Measurements from ENCODE around the gene HERPUD2.

DNA sequence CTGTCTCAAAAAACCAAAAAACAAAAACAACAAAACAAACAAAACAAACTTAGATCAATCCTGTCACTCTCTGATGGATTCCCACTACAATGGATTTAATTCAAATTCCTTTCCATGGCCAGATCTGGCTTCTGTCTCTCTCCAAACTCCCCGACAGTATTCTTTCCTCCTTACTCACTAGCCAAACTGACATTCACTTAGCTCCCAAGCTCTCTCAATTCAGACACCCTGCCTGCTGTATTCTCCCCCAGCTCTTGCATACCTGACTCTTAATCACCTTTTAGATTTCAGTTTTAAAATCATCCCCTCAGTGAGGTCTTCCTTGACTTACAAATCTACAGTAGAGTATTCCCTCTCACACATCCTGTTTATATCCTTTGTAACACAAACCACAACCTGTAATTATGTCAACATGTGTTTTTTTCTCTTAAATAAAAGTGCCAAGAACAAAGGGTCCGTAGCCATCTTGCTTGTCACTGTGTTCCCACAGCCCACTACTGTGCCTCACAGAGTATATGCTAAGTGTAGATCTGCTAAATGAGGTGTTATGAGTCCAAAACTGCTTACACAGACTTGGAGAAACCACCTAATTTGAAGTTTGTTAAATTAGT, 14.4 kb downstream of the HERPUD2 start:
- TF ChIP-seq FOXM1 (IDR thresholded peaks at IDR 0.05; ENCODE audit: low read depth): no peak
- TF ChIP-seq, protein P1, sequence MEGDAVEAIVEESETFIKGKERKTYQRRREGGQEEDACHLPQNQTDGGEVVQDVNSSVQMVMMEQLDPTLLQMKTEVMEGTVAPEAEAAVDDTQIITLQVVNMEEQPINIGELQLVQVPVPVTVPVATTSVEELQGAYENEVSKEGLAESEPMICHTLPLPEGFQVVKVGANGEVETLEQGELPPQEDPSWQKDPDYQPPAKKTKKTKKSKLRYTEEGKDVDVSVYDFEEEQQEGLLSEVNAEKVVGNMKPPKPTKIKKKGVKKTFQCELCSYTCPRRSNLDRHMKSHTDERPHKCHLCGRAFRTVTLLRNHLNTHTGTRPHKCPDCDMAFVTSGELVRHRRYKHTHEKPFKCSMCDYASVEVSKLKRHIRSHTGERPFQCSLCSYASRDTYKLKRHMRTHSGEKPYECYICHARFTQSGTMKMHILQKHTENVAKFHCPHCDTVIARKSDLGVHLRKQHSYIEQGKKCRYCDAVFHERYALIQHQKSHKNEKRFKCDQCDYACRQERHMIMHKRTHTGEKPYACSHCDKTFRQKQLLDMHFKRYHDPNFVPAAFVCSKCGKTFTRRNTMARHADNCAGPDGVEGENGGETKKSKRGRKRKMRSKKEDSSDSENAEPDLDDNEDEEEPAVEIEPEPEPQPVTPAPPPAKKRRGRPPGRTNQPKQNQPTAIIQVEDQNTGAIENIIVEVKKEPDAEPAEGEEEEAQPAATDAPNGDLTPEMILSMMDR (IDR thresholded peaks at IDR 0.05): no peak
- TF ChIP-seq RAD21 (IDR thresholded peaks at IDR 0.05; ENCODE audit: low read length): no peak
- TF ChIP-seq, protein P2, sequence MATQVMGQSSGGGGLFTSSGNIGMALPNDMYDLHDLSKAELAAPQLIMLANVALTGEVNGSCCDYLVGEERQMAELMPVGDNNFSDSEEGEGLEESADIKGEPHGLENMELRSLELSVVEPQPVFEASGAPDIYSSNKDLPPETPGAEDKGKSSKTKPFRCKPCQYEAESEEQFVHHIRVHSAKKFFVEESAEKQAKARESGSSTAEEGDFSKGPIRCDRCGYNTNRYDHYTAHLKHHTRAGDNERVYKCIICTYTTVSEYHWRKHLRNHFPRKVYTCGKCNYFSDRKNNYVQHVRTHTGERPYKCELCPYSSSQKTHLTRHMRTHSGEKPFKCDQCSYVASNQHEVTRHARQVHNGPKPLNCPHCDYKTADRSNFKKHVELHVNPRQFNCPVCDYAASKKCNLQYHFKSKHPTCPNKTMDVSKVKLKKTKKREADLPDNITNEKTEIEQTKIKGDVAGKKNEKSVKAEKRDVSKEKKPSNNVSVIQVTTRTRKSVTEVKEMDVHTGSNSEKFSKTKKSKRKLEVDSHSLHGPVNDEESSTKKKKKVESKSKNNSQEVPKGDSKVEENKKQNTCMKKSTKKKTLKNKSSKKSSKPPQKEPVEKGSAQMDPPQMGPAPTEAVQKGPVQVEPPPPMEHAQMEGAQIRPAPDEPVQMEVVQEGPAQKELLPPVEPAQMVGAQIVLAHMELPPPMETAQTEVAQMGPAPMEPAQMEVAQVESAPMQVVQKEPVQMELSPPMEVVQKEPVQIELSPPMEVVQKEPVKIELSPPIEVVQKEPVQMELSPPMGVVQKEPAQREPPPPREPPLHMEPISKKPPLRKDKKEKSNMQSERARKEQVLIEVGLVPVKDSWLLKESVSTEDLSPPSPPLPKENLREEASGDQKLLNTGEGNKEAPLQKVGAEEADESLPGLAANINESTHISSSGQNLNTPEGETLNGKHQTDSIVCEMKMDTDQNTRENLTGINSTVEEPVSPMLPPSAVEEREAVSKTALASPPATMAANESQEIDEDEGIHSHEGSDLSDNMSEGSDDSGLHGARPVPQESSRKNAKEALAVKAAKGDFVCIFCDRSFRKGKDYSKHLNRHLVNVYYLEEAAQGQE (IDR thresholded peaks at IDR 0.05; ENCODE audit: low read depth, low read length): no peak
- no peak for TF ChIP-seq MXI1 (IDR thresholded peaks at IDR 0.05; ENCODE audit: low read depth, low read length)
- no peak for TF ChIP-seq POLR2AphosphoS5 (IDR thresholded peaks at IDR 0.05; ENCODE audit: low read depth, low read length)
- no peak for TF ChIP-seq GABPA (IDR thresholded peaks at IDR 0.05; ENCODE audit: low read depth)
- no peak for TF ChIP-seq YY1 (IDR thresholded peaks at IDR 0.05; ENCODE audit: low read depth)
- TF ChIP-seq, protein P3, sequence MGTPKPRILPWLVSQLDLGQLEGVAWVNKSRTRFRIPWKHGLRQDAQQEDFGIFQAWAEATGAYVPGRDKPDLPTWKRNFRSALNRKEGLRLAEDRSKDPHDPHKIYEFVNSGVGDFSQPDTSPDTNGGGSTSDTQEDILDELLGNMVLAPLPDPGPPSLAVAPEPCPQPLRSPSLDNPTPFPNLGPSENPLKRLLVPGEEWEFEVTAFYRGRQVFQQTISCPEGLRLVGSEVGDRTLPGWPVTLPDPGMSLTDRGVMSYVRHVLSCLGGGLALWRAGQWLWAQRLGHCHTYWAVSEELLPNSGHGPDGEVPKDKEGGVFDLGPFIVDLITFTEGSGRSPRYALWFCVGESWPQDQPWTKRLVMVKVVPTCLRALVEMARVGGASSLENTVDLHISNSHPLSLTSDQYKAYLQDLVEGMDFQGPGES (IDR thresholded peaks at IDR 0.05; ENCODE audit: low read depth, low read length): no peak
- no peak for TF ChIP-seq EP300 (IDR thresholded peaks at IDR 0.05; ENCODE audit: borderline replicate concordance in 1 of 2, low read depth in 1 of 2, low read length in 1 of 2)
